RWPE2 (cell line): Measurements from ENCODE around the gene ETV1.

Source experiments
- ATAC-seq: fragments of 200-7000 bp; cut with Tn5 transposase; 3 replicates; pipeline ENCODE4 v1.9.1; 2021; ENCODE audit warnings: low read depth
- DNase-seq: peaks from one replicate; pipeline ENCODE4 v3.0.0-alpha.2; 2020; ENCODE audit warnings: low spot score
- H3K27ac ChIP-seq: fragments of 450-650 bp; 2 replicates; pipeline ENCODE4 v1.5.1; 2017; ENCODE audit warnings: mild to moderate bottlenecking; ENCODE audit not compliant: poor library complexity, severe bottlenecking
- H3K27me3 ChIP-seq: fragments of 250-450 bp; sonication (Bioruptor Pico); 2 replicates; pipeline ENCODE4 v1.5.1; 2021; ENCODE audit warnings: mild to moderate bottlenecking, moderate library complexity; ENCODE audit not compliant: insufficient read depth, poor library complexity, severe bottlenecking
- H3K36me3 ChIP-seq: fragments of 250-450 bp; sonication (Bioruptor Pico); 2 replicates; pipeline ENCODE4 v1.5.1; 2020; ENCODE audit warnings: low read depth, mild to moderate bottlenecking, moderate library complexity
- H3K4me1 ChIP-seq: fragments of 250-450 bp; sonication (Bioruptor Pico); 2 replicates; pipeline ENCODE4 v1.5.1; 2021; ENCODE audit warnings: mild to moderate bottlenecking, moderate library complexity; ENCODE audit not compliant: insufficient read depth, poor library complexity, severe bottlenecking
- H3K4me3 ChIP-seq: fragments of 250-450 bp; sonication (Bioruptor Pico); 2 replicates; pipeline ENCODE4 v1.5.1; 2021; ENCODE audit warnings: mild to moderate bottlenecking, moderate library complexity; ENCODE audit not compliant: severe bottlenecking
- H3K9me3 ChIP-seq: fragments of 250-450 bp; sonication (Bioruptor Pico); 2 replicates; pipeline ENCODE4 v1.5.1; 2021; ENCODE audit warnings: mild to moderate bottlenecking, moderate library complexity; ENCODE audit not compliant: severe bottlenecking
- TF ChIP-seq, protein P1 (sequence below): fragments of 450-650 bp; IDR thresholded peaks from one replicate; pipeline ENCODE4 v1.5.1; 2017; ENCODE audit warnings: mild to moderate bottlenecking, moderate library complexity; ENCODE audit not compliant: poor library complexity, severe bottlenecking

ETV1 gene

DNA sequence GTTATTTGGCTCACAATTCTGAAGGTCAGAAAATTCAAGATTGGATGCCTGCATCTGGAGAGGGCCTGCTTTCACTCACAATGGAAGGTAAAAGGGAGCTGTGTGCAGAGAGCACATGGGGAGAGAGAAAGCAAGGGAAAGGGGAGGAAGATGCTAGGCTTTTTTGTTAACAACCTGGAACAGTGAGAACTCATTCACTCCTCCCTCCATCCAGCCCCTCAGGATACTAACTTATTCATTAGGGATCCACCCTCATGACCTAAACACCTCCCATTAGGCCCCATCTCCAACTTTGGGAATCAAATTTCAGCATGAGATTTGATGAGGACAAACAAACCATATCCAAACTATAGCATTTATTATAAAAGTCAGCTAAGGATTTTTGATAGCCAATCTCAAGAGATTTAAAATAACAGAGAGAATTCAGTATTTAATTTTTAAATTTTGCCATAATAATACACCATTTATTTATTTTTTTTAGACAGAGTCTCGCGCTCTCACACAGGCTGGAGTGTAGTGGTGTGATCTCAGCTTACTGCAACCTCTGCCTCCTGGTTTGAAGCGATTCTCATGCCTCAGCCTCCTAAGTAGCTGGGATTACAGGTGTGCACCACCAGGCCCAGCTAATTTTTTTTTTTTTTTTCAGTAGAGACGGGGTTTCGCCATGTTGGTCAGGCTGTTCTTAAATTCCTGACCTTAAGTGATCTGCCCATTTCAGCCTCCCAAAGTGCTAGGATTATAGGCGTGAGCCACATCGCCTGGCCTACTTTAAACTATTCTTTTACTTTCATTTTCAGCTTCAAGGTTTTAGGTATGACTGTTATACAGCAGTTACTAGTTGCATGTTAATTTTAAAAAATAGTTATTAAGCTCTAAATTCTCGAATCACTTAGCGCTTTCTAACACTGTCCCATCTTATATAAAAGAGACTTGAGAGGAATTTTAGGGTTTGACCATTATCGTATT is 20.3 kb upstream of the ETV1 start:
- no peaks in the 10 kb centered on the region for H3K4me1 ChIP-seq
- H3K27me3 ChIP-seq = no peaks in the 10 kb centered on the region
- H3K9me3 ChIP-seq = no peaks in the 10 kb centered on the region
- ATAC-seq (no peak), DNase-seq (no peak)
- H3K27ac ChIP-seq = no peak overlapping the region
- TF ChIP-seq, protein P1, sequence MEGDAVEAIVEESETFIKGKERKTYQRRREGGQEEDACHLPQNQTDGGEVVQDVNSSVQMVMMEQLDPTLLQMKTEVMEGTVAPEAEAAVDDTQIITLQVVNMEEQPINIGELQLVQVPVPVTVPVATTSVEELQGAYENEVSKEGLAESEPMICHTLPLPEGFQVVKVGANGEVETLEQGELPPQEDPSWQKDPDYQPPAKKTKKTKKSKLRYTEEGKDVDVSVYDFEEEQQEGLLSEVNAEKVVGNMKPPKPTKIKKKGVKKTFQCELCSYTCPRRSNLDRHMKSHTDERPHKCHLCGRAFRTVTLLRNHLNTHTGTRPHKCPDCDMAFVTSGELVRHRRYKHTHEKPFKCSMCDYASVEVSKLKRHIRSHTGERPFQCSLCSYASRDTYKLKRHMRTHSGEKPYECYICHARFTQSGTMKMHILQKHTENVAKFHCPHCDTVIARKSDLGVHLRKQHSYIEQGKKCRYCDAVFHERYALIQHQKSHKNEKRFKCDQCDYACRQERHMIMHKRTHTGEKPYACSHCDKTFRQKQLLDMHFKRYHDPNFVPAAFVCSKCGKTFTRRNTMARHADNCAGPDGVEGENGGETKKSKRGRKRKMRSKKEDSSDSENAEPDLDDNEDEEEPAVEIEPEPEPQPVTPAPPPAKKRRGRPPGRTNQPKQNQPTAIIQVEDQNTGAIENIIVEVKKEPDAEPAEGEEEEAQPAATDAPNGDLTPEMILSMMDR = no peak
- no peak overlapping the region for H3K4me3 ChIP-seq
- no peaks in the 10 kb centered on the region for H3K36me3 ChIP-seq

DNA sequence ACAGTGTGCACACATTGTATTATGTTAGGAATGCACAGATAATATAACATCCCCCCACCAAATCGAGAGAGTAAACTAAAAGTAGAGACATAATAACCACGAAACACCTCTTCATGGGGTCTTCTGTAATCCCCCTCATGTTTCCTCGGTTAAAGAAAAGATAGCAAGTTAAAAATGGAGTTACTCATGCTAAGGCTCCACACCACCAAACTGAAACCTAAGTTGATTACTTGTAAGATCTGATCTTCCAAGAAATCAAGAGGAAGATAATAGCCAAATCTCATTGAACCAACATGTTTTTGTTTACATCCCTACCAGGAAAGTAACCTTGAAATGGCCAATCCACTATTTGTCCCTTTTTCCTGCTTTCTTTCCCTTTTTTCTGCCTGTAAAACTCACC is 11.7 kb upstream of the ETV1 start:
- no peak for ATAC-seq
- H3K36me3 ChIP-seq = no peaks in the 10 kb centered on the region
- no peak for DNase-seq
- H3K4me3 ChIP-seq = no peak overlapping the region
- no peak overlapping the region for H3K27ac ChIP-seq
- H3K4me1 ChIP-seq = no peaks in the 10 kb centered on the region
- H3K9me3 ChIP-seq = no peaks in the 10 kb centered on the region
- TF ChIP-seq, protein P1 = no peak
- H3K27me3 ChIP-seq = no peaks in the 10 kb centered on the region

DNA sequence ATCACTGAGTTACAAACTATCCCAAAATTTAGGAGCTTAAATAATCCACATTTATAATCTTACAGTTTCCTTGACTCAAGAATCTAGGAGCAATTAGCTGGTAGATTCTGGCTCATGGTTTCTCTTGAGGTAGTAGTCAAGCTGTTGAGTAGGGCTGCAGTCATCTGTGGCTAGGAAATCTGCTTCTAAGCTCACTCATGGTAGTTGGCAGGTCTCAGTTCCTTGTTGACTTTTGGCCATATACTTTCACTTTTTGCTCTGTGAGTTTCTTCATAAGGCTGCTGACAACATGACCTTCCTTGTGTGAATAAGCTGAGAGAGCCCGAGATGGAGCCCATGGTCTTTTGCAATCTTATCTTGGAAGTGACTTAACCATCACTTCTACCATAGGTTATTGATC is 10.8 kb upstream of the ETV1 start:
- Histone ChIP-seq H3K27me3 (no peaks in the 10 kb centered on the region), H3K36me3 (no peaks in the 10 kb centered on the region), H3K4me1 (no peaks in the 10 kb centered on the region), H3K9me3 (no peaks in the 10 kb centered on the region), H3K4me3 (no peak overlapping the region), H3K27ac (no peak overlapping the region)
- DNase-seq (no peak), ATAC-seq (no peak)
- TF ChIP-seq, protein P1 = no peak

DNA sequence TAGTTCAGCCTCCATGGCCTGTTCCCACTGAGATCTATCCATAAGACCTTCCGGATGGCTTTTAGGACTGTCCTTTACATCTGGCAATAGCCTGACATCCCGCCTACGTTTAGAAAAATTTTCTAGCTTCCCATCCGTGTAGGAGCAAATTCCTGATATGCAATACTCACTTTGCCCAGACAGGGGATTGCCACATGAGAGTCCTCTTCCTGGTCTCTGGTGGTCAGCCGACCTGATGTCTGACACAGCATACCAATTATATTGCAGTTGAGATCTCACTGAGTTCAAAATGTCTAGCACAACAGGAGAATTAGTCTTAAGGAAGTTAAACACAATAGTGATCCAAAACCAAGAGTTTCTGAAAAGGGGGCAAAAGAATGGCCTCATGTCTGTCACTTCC is 9.4 kb upstream of the ETV1 start:
- Histone ChIP-seq H3K27ac (no peak overlapping the region), H3K4me1 (no peaks in the 10 kb centered on the region), H3K36me3 (no peaks in the 10 kb centered on the region), H3K27me3 (no peaks in the 10 kb centered on the region), H3K9me3 (no peaks in the 10 kb centered on the region), H3K4me3 (no peak overlapping the region)
- ATAC-seq (no peak), DNase-seq (no peak)
- TF ChIP-seq, protein P1 = no peak

DNA sequence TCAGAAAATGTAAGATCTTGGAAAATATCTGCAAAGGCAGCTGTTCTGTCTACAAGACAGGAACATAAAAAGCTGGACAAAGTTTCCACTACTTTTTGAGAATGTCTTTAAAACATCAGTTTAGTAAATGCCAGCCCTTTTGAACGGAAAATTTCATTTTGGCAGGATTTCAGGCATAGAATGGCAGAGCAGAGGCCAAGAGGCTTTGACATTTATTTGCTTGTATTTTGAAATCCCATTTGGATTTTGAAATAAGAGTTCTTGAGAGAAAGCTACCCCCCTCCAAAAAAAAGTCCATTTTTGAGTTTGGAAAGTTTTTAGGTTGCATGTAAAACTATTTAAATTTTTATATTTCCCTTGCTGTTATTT is 3.1 kb upstream of the ETV1 start:
- Histone ChIP-seq H3K27me3 (no peaks in the 10 kb centered on the region), H3K4me3 (no peak overlapping the region), H3K27ac (peak overlapping the region; percentile 83), H3K9me3 (peaks cover 2% of the 10 kb centered on the region), H3K4me1 (peaks cover 13% of the 10 kb centered on the region), H3K36me3 (no peaks in the 10 kb centered on the region)
- no peak for ATAC-seq
- TF ChIP-seq, protein P1 = no peak
- no peak for DNase-seq
